Measurements from ENCODE around the gene PALD1. TPM values are rescaled to one million over a fixed set of nuclear protein-coding genes. Genes with fewer than 3 reads are reported as not detected.
A peak's percentile ranks its signal among the peaks of the same experiment; 100 is the strongest.

PALD1 gene
- total and polyA plus RNA-seq, 9 of the 15 experiments (the other 6 are each of a cell fraction or from before 2014, with no cell fraction given): 0.03 to 0.29 (median 0.09) TPM; not detected in 2

- TF ChIP-seq ZBTB11 (CRISPR knock-in tag; IDR thresholded peaks at IDR 0.05): peak in 1 of 3 experiments; percentile 61; a peak in 1 of 6 replicates
- no peak for TF ChIP-seq GATAD2B (IDR thresholded peaks at IDR 0.05; ENCODE audit: borderline replicate concordance)
- peak; percentile 8 to 73; a peak in 2 of 4 replicates for TF ChIP-seq MLLT1 (IDR thresholded peaks at IDR 0.05)
- 0 out of 4 replicates have a peak, but pooled peaks of 1 of the 2 experiments have one; percentile 27 for TF ChIP-seq BCLAF1 (IDR thresholded peaks at IDR 0.05; ENCODE audit: borderline replicate concordance in 1 of 2, control insufficient read depth in 1 of 2, low read depth in 2 of 2, low read length in 1 of 2)
- no peak for TF ChIP-seq ETV5 (CRISPR knock-in tag; IDR thresholded peaks at IDR 0.05; ENCODE audit: low read depth)
- TF ChIP-seq ZNF408 (CRISPR knock-in tag; IDR thresholded peaks at IDR 0.05; ENCODE audit: low read depth): no peak
- TF ChIP-seq ZBTB1 (CRISPR knock-in tag; IDR thresholded peaks at IDR 0.05; ENCODE audit: borderline replicate concordance, low read depth): no peak
- no peak for TF ChIP-seq ZNF121 (CRISPR knock-in tag; conservative IDR thresholded peaks at IDR 0.05)
- TF ChIP-seq ZNF75A (CRISPR knock-in tag; IDR thresholded peaks at IDR 0.05): no peak
- no peak for TF ChIP-seq U2AF2 (optimal IDR thresholded peaks at IDR 0.05; ENCODE audit: low read depth, low read length)
- peak; percentile 41 for TF ChIP-seq EP400 (IDR thresholded peaks at IDR 0.05)
- TF ChIP-seq SAFB (IDR thresholded peaks at IDR 0.05; ENCODE audit: borderline replicate concordance, low read depth, low read length): no peak
- no peak for TF ChIP-seq MXD1 (CRISPR knock-in tag; IDR thresholded peaks at IDR 0.05; ENCODE audit: borderline replicate concordance, poor library complexity, severe bottlenecking)
Measured at GRCh38 chr10:70575874-70576802, 97.6 kb downstream of the PALD1 start (continued).
